Hepatocyte (in vitro differentiated cells): Measurements from ENCODE around the gene CES1. TPM values are rescaled to one million over a fixed set of nuclear protein-coding genes. Genes with fewer than 3 reads are reported as not detected.
"Not testable (repeated sequence)": the region's sequence is repeated elsewhere in the genome, so short reads cannot be mapped to it uniquely, and the experiment has no call there.

ENCODE experiments used
- DNase-seq: peaks from one replicate; pipeline ENCODE4 v3.0.0-alpha.2; 2016; ENCODE audit warnings: low spot score
- H2AFZ ChIP-seq: fragments of 200-600 bp; sonication (generic); 2 replicates; pipeline ENCODE4 v1.6.0; 2016; ENCODE audit warnings: antibody characterized with exemption, mild to moderate bottlenecking
- H3K27ac ChIP-seq: fragments of 200-600 bp; sonication (generic); 2 replicates; pipeline ENCODE4 v1.5.1; 2016; ENCODE audit warnings: mild to moderate bottlenecking
- H3K27me3 ChIP-seq: fragments of 200-600 bp; sonication (generic); 2 replicates; pipeline ENCODE4 v1.6.1; 2016
- H3K36me3 ChIP-seq: fragments of 200-600 bp; sonication (generic); replicated peaks from 2 replicates; pipeline ENCODE4 v1.5.1; 2016; ENCODE audit warnings: low read depth; ENCODE audit not compliant: insufficient read depth
- H3K4me1 ChIP-seq: fragments of 200-600 bp; sonication (generic); 2 replicates; pipeline ENCODE4 v1.5.1; 2016; ENCODE audit warnings: mild to moderate bottlenecking, moderate library complexity; ENCODE audit not compliant: insufficient read depth
- H3K4me2 ChIP-seq: fragments of 200-600 bp; sonication (generic); 2 replicates; pipeline ENCODE4 v1.6.0; 2016
- H3K4me3 ChIP-seq: fragments of 200-600 bp; sonication (generic); 2 replicates; pipeline ENCODE4 v1.5.1; 2016; ENCODE audit warnings: mild to moderate bottlenecking
- H3K79me2 ChIP-seq: fragments of 200-600 bp; sonication (generic); 2 replicates; pipeline ENCODE4 v1.6.0; 2017; ENCODE audit warnings: mild to moderate bottlenecking
- H3K9me2 ChIP-seq: fragments of 200-600 bp; sonication (generic); replicated peaks from 2 replicates; pipeline ENCODE4 v1.6.0; 2017; ENCODE audit warnings: mild to moderate bottlenecking; ENCODE audit not compliant: insufficient read depth
- H3K9me3 ChIP-seq: fragments of 200-600 bp; sonication (generic); 2 replicates; pipeline ENCODE4 v1.5.1; 2016; ENCODE audit warnings: low read depth, mild to moderate bottlenecking
- H4K20me1 ChIP-seq: fragments of 200-600 bp; sonication (generic); 2 replicates; pipeline ENCODE4 v1.6.0; 2016; ENCODE audit warnings: mild to moderate bottlenecking; ENCODE audit not compliant: insufficient read depth, poor library complexity, severe bottlenecking
- CTCF ChIP-seq: fragments of 200-600 bp; sonication (generic); IDR thresholded peaks from 2 replicates; pipeline ENCODE4 v1.5.1; 2016; ENCODE audit warnings: antibody characterized with exemption, mild to moderate bottlenecking; ENCODE audit not compliant: poor library complexity
- EZH2 ChIP-seq: fragments of 200-600 bp; sonication (generic); IDR thresholded peaks from 2 replicates; pipeline ENCODE4 v1.6.1; 2016; ENCODE audit warnings: antibody characterized with exemption, mild to moderate bottlenecking, borderline replicate concordance
- EZH2phosphoT487 ChIP-seq: fragments of 200-600 bp; sonication (generic); IDR thresholded peaks from one replicate; pipeline ENCODE4 v1.6.1; 2018; ENCODE audit warnings: antibody characterized with exemption, mild to moderate bottlenecking, low read depth, moderate library complexity; ENCODE audit not compliant: unreplicated experiment, severe bottlenecking
- WGBS: methylation state at CpG from one replicate; pipeline ENCODE4 v1.1.6; 2016; ENCODE audit warnings: low lambda C conversion rate; ENCODE audit errors: missing lambda C conversion rate; 5-methylcytosine and 5-hydroxymethylcytosine counted together
- polyA plus RNA-seq: library from polyadenylated mRNA; unstranded; fragments of >200 nt; fragmentation: Nextera tagmentation; extraction: Ambion mirVana; gene quantifications from 2 replicates; pipeline ENCODE4 v1.2.1, GENCODE V29; 2016
- total RNA-seq: library from RNA; depleted of rRNA; stranded (reverse); fragments of >200 nt; gene quantifications from 2 replicates; pipeline ENCODE4 v1.2.3, GENCODE V29; 2014

Gene CES1
- total and polyA plus RNA-seq, 2 experiments from 2014 or later, result 1.7 to 1.9 TPM

- WGBS, result 91% methylated on average over 4 of the region's 4 CpGs
- TF ChIP-seq EZH2 (no peak), EZH2phosphoT487 (no peak), CTCF (no peak)
Measured at GRCh38 chr16:55809851-55810250, 23.0 kb downstream of the CES1 start.

GRCh38 chr16:55809386-55809785 is 23.5 kb downstream of the CES1 start:
- H3K27ac ChIP-seq, result no peak overlapping the region
- no peaks in the 10 kb centered on the region for H3K36me3 ChIP-seq
- TF ChIP-seq EZH2phosphoT487 (no peak), CTCF (no peak), EZH2 (no peak)
- no peak overlapping the region for H3K4me3 ChIP-seq
- no peak for DNase-seq
- H3K9me3 ChIP-seq, result no peaks in the 10 kb centered on the region
- no peaks in the 10 kb centered on the region for H3K79me2 ChIP-seq
- H3K4me2 ChIP-seq, result no peak overlapping the region
- no peaks in the 10 kb centered on the region for H3K27me3 ChIP-seq
- H2AFZ ChIP-seq, result no peak overlapping the region
- 76% methylated on average over 5 of the region's 5 CpGs for WGBS
- H3K4me1 ChIP-seq, result no peaks in the 10 kb centered on the region
- no peaks in the 10 kb centered on the region for H3K9me2 ChIP-seq
- no peaks in the 10 kb centered on the region for H4K20me1 ChIP-seq

More at GRCh38 chr16:55809851-55810250, 23.0 kb downstream of the CES1 start:
- H3K4me1 ChIP-seq, result no peaks in the 10 kb centered on the region
- H4K20me1 ChIP-seq, result no peaks in the 10 kb centered on the region
- DNase-seq, result no peak
- H3K4me2 ChIP-seq, result no peak overlapping the region
- no peaks in the 10 kb centered on the region for H3K27me3 ChIP-seq
- H3K36me3 ChIP-seq, result no peaks in the 10 kb centered on the region
- H3K9me3 ChIP-seq, result no peaks in the 10 kb centered on the region
- no peak overlapping the region for H3K4me3 ChIP-seq
- no peaks in the 10 kb centered on the region for H3K79me2 ChIP-seq
- H3K27ac ChIP-seq, result no peak overlapping the region
- no peaks in the 10 kb centered on the region for H3K9me2 ChIP-seq
- H2AFZ ChIP-seq, result no peak overlapping the region

- H3K4me1 ChIP-seq, DNase-seq, H3K36me3 ChIP-seq, H3K27me3 ChIP-seq, H2AFZ ChIP-seq, H3K4me3 ChIP-seq, H3K9me3 ChIP-seq, H3K79me2 ChIP-seq, H3K4me2 ChIP-seq, H3K27ac ChIP-seq, H3K9me2 ChIP-seq, H4K20me1 ChIP-seq: not testable (repeated sequence)
- WGBS, result 100% methylated on average over 1 of the region's 1 CpG
Measured at GRCh38 chr16:55808286-55808685, 24.6 kb downstream of the CES1 start.

GRCh38 chr16:55805104-55805503 is 27.8 kb downstream of the CES1 start:
- H3K36me3 ChIP-seq, H3K4me1 ChIP-seq, H2AFZ ChIP-seq, DNase-seq, H3K79me2 ChIP-seq, H3K27me3 ChIP-seq, H3K4me2 ChIP-seq, H3K27ac ChIP-seq, H3K4me3 ChIP-seq, H4K20me1 ChIP-seq, H3K9me3 ChIP-seq, H3K9me2 ChIP-seq: not testable (repeated sequence)
- WGBS, result no CpG with 5 or more reads among the region's 6 CpGs

GRCh38 chr16:55803681-55804080 is 29.2 kb downstream of the CES1 start:
- H3K4me1 ChIP-seq, H3K27me3 ChIP-seq, H3K9me3 ChIP-seq, H4K20me1 ChIP-seq, H3K9me2 ChIP-seq, H3K79me2 ChIP-seq, H3K27ac ChIP-seq, H3K4me3 ChIP-seq, DNase-seq, H3K36me3 ChIP-seq, H2AFZ ChIP-seq, H3K4me2 ChIP-seq: not testable (repeated sequence)
- no CpG with 5 or more reads among the region's 8 CpGs for WGBS

GRCh38 chr16:55792934-55793374 is 39.9 kb downstream of the CES1 start:
- H2AFZ ChIP-seq, H3K27me3 ChIP-seq, H3K9me3 ChIP-seq, H3K4me3 ChIP-seq, H3K27ac ChIP-seq, H3K4me1 ChIP-seq, H4K20me1 ChIP-seq, H3K79me2 ChIP-seq, DNase-seq, H3K36me3 ChIP-seq, H3K9me2 ChIP-seq, H3K4me2 ChIP-seq: not testable (repeated sequence)
- no CpG with 5 or more reads among the region's 11 CpGs for WGBS

- H3K27ac ChIP-seq, H3K36me3 ChIP-seq, H3K27me3 ChIP-seq, DNase-seq, H3K4me3 ChIP-seq, H3K79me2 ChIP-seq, H3K4me2 ChIP-seq, H3K9me3 ChIP-seq, H2AFZ ChIP-seq, H3K4me1 ChIP-seq, H4K20me1 ChIP-seq, H3K9me2 ChIP-seq: not testable (repeated sequence)
- no CpG with 5 or more reads among the region's 6 CpGs for WGBS
Measured at GRCh38 chr16:55791512-55791911, 41.4 kb downstream of the CES1 start.
